Sigmoid colon (tissue), 4 donors: Measurements from ENCODE around the gene LDLRAD4.

Source experiments
- CTCF ChIP-seq, 4 experiments: fragments of 450-650 bp in 3 of 4; fragments of 200-600 bp in 1 of 4; IDR thresholded peaks; one replicate each; pipeline ENCODE4 v1.5.1; 2016 to 2019; ENCODE audit warnings: antibody characterized with exemption in 4 of 4, mild to moderate bottlenecking in 3 of 4, moderate library complexity in 2 of 4
- POLR2A ChIP-seq, 2 donors: fragments of 450-650 bp; IDR thresholded peaks; one replicate each; pipeline ENCODE4 v1.6.1; 2016; ENCODE audit warnings: antibody characterized with exemption in 2 of 2, mild to moderate bottlenecking in 2 of 2, moderate library complexity in 2 of 2
- POLR2AphosphoS5 ChIP-seq, 4 donors: sonication (generic); formaldehyde crosslinking; IDR thresholded peaks; one replicate each; pipeline ENCODE4 v1.6.1; 2017; ENCODE audit warnings: antibody characterized with exemption in 4 of 4

GRCh38 chr18:13577781-13578180, 359.2 kb downstream of the LDLRAD4 start:
- TF ChIP-seq CTCF (IDR thresholded peaks at IDR 0.05) (no peak), POLR2A (IDR thresholded peaks at IDR 0.05) (no peak), POLR2AphosphoS5 (IDR thresholded peaks at IDR 0.05) (no peak)
